ENCODE results near the gene CCL27. TPM values are rescaled to one million over a fixed set of nuclear protein-coding genes. Genes with fewer than 3 reads are reported as not detected.

The CCL27 gene
- total RNA-seq, 2 donors from 2014 or later: not detected

DNA sequence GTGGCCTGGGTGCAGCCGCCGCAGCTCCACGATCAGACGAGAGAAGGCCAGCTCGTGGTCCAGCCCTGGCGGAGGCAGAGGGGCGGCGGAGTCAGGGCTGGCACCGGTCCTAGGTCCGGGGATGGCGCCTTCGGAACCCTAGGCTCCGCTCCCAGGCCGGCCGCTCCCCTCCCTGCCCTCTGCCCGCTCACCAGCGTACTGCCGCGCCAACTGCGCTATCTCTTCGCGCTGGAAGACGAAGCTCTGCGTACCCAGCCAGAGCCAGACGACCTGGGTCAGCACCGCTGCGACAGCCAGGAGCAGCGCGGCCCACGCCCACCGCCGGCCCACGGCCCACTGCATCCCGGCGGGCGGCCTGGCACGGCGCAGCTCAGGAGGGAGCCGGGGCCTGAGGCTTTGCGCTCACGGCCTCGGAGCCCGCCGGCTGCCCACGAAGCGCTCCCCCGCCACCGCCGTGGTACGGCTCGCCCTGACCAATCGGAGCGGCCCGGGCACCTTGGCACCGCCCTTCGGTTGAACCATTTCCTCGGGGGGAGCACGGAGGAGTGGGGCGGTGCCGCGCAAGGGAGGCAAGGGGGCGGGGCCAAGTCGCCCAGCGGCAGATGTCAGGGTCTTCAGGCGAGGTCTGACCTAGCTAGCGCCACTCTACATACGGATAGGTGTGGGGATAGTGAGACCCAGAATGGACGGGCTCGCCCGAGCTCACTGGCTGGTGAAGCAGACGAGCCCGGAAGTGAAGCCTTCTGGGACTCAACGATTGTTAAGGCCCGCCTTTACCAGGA, 24.9 kb downstream of the CCL27 start, which contains the start of gene SIGMAR1:
Gene SIGMAR1 (minus strand): TSS at position 432 of the 782 bp plus-strand sequence. CDS start 90 bp downstream, at position 342.
- Histone ChIP-seq H3K9ac (ENCODE audit: low read depth in 2 of 2, low read length in 2 of 2) (peak within 1 kb of the TSS; percentile 79 to 97), H3K4me1 (no peaks in the 10 kb centered on the region), H3K9me3 (no peaks in the 10 kb centered on the region), H3K27me3 (no peaks in the 10 kb centered on the region), H3K27ac (peak within 1 kb of the TSS; percentile 82), H3K36me3 (no peaks in the 10 kb centered on the region), H3K4me3 (peak within 1 kb of the TSS; percentile 91)
- TF ChIP-seq, protein P1, sequence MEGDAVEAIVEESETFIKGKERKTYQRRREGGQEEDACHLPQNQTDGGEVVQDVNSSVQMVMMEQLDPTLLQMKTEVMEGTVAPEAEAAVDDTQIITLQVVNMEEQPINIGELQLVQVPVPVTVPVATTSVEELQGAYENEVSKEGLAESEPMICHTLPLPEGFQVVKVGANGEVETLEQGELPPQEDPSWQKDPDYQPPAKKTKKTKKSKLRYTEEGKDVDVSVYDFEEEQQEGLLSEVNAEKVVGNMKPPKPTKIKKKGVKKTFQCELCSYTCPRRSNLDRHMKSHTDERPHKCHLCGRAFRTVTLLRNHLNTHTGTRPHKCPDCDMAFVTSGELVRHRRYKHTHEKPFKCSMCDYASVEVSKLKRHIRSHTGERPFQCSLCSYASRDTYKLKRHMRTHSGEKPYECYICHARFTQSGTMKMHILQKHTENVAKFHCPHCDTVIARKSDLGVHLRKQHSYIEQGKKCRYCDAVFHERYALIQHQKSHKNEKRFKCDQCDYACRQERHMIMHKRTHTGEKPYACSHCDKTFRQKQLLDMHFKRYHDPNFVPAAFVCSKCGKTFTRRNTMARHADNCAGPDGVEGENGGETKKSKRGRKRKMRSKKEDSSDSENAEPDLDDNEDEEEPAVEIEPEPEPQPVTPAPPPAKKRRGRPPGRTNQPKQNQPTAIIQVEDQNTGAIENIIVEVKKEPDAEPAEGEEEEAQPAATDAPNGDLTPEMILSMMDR (IDR thresholded peaks at IDR 0.05): no peak
- peak; percentile 97 for DNase-seq
- intact Hi-C loops (cut with DNase I): no loop called here

DNA sequence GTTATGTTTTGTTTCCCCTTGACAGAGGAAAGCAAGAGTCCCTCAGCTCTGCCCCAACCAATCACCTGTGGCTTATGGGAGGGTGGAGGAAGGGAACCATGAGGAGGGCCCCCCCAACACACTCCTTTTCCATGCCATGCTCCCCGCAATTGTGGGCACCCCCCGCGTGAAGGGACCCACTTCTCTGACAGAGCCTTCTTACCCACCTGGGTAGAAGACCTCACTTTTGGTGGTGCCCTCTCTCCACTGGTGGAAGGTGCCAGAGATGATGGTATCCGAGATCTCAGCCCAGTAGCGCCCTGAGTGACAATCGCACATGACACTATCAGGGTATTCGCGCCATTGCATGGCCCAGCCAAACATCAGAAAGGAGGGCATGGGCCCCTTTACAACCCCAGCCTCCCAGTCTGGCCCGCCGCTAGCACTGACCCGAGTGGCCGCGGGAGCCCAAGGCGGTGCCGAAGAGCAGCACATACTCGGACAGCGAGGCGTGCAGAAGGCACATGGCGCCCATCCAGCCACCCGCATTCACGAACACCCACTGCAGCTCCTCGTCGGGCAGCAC, 25.6 kb downstream of the CCL27 start:
- TF ChIP-seq, protein P1 (IDR thresholded peaks at IDR 0.05): no peak
- intact Hi-C loops (cut with DNase I): no loop called here
- Histone ChIP-seq H3K27me3 (no peaks in the 10 kb centered on the region), H3K4me1 (no peaks in the 10 kb centered on the region), H3K4me3 (peak overlapping the region; percentile 91), H3K9ac (ENCODE audit: low read depth in 2 of 2, low read length in 2 of 2) (peak overlapping the region; percentile 79 to 97), H3K36me3 (no peaks in the 10 kb centered on the region), H3K27ac (peak overlapping the region; percentile 82), H3K9me3 (no peaks in the 10 kb centered on the region)
- DNase-seq: no peak

DNA sequence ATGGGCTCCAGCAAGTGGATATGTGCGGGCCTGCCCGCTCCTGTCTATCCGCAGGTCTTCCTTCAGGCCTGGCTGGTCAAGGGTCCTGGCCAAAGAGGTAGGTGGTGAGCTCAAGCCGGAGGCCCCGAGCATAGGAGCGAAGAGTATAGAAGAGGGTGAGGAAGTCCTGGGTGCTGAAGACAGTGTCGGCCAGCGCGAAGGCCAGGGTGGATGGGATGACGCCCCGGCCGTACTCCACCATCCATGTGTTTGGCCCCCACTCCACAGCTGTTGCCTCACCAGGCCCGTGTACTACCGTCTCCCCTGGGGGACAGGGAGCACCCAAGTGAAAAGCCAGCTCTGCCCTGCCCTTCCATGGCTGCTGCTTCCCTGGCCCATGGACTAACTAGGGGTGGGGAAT, 26.9 kb downstream of the CCL27 start:
- intact Hi-C loops (cut with DNase I): no loop called here
- TF ChIP-seq, protein P1 (IDR thresholded peaks at IDR 0.05): no peak
- H3K36me3 ChIP-seq: no peaks in the 10 kb centered on the region
- H3K4me1 ChIP-seq: no peaks in the 10 kb centered on the region
- no peaks in the 10 kb centered on the region for H3K9me3 ChIP-seq
- DNase-seq: no peak
- no peak overlapping the region for H3K9ac ChIP-seq (ENCODE audit: low read depth in 2 of 2, low read length in 2 of 2)
- no peak overlapping the region for H3K4me3 ChIP-seq
- no peak overlapping the region for H3K27ac ChIP-seq
- no peaks in the 10 kb centered on the region for H3K27me3 ChIP-seq

DNA sequence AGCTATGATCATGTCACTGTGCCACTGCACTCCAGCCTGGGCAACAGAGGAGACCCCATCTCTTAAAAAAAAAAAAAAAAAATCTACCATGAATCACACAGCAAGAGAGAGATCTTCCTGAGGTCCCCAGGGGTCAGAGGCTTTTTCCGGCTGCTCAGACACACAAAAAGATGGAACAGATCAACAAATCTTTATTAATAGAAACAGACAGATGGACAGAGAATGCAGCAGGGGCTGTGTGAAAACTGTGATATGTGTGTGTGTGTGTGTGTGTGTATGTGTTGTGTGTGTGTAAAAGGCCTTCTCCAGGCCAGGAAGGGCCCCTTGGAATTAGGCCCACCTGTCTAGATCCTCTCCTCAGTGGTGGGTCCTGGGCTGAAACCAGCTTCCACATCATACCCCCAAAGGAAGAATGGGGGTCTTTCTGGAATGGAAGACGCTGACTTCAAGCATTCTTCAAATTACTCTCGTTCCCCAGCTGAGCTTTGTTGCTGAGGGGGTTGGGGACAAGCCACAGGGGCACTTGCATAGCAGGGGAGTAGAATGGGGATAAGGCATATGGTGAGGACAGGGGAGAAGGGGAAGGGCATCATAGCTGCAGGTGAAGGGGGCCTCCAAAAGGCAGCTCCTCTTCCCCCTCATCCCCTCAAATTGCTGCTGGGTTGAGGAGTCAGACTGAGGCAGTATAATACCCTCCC, 27.8 kb downstream of the CCL27 start:
- DNase-seq: no peak
- no peak overlapping the region for H3K4me3 ChIP-seq
- intact Hi-C loops (cut with DNase I): no loop called here
- H3K9me3 ChIP-seq: no peaks in the 10 kb centered on the region
- TF ChIP-seq, protein P1 (IDR thresholded peaks at IDR 0.05): no peak
- no peak overlapping the region for H3K27ac ChIP-seq
- no peaks in the 10 kb centered on the region for H3K36me3 ChIP-seq
- peaks cover 4% of the 10 kb centered on the region for H3K27me3 ChIP-seq
- H3K9ac ChIP-seq (ENCODE audit: low read depth in 2 of 2, low read length in 2 of 2): no peak overlapping the region
- H3K4me1 ChIP-seq: no peaks in the 10 kb centered on the region

DNA sequence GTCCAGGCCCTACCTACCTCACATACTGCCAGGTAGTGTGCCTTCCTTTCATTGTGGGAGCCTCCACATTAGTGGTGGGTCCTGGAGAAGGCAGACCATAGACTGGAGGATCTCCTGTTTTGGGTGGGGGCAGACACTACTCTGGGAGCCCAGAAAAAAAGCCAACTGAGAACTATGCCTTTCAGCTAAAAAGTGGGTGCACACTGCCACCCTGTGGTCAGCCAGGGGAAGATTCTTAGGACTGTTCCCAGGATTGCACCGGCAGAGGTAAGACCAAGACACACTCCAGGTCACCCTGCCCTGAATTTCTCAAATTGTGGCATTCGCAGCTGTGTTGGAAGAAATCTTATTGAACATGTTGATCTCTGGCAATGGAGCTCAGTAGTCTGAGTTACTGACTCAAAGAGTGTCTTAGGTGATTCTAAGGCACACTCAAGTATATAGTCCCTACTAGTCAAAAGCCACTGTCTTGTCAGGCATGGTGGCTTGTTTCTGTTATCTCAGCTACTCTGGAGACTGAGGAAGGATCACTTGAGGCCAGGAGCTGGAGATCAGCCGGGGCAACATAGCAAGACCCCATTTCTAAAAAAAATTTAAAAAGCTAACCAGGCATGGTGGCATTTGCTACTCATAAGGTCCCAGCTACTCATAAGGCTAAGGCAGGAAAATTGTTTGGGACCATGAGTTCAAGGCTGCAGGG, 28.5 kb downstream of the CCL27 start:
- no peak overlapping the region for H3K4me3 ChIP-seq
- H3K27ac ChIP-seq: no peak overlapping the region
- no peaks in the 10 kb centered on the region for H3K9me3 ChIP-seq
- peak; percentile 72 for DNase-seq
- TF ChIP-seq, protein P1 (IDR thresholded peaks at IDR 0.05): peak; percentile 79
- H3K27me3 ChIP-seq: peaks cover 11% of the 10 kb centered on the region
- no peaks in the 10 kb centered on the region for H3K36me3 ChIP-seq
- intact Hi-C loops (cut with DNase I): no loop called here
- H3K4me1 ChIP-seq: no peaks in the 10 kb centered on the region
- no peak overlapping the region for H3K9ac ChIP-seq (ENCODE audit: low read depth in 2 of 2, low read length in 2 of 2)
